ENCODE results near the gene TTF2. TPM values are rescaled to one million over a fixed set of nuclear protein-coding genes. Genes with fewer than 3 reads are reported as not detected.
"Not testable (repeated sequence)": the region's sequence is repeated elsewhere in the genome, so short reads cannot be mapped to it uniquely, and the experiment has no call there.

Gene TTF2
- total and polyA plus RNA-seq, 5 experiments from 2014 or later, result 10.8 to 31.0 (median 13.4) TPM

GRCh38 chr1:117117697-117118096 lies 57.6 kb downstream of the TTF2 start:
- H3K4me1 Mint-ChIP-seq, result peaks cover 3 to 12% (median 4%) of the 10 kb centered on the region in 4 donors
- ATAC-seq (no peak), DNase-seq (no peak)
- H3K27ac Mint-ChIP-seq, result peak overlapping the region in 1 of 10 donors; percentile 24
- H3K36me3 Mint-ChIP-seq, result no peaks in the 10 kb centered on the region
- no peak overlapping the region for H3K4me3 Mint-ChIP-seq
- POLR2A ChIA-PET, result no interaction called here
- no peaks in the 10 kb centered on the region for H3K9me3 Mint-ChIP-seq
- peaks cover 3 to 20% (median 12%) of the 10 kb centered on the region in 5 donors for H3K27me3 Mint-ChIP-seq

DNA sequence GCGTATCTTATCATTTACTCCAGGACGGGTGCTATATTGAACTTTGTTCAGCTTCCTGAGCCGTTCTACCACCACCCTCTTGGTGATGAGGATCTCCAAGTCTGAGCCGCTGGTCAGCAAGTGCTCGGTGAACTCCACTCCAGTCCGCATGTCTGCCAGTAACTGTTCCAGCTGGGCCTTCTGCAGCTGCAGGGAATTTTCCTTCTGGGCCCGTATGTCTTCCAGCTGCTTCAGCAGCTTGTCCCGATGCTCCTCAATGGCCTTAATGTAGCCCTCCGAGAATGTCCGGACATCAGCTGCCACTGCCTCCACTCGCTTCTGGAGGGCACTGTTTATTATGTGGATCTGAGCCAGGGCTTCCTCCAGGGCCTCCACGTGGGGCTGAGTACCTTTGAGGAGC lies 58.0 kb downstream of the TTF2 start:
- no peak for ATAC-seq

GRCh38 chr1:117119144-117119543 lies 59.0 kb downstream of the TTF2 start:
- H3K27ac Mint-ChIP-seq, H3K36me3 Mint-ChIP-seq, DNase-seq, H3K4me3 Mint-ChIP-seq, H3K9me3 Mint-ChIP-seq, ATAC-seq: not testable (repeated sequence)
- POLR2A ChIA-PET, result interaction anchor here (0.6 kb wide), 1 partner anchor 418 kb away, joined by 3 read pairs; no protein-coding TSS in a partner anchor
- Mint-ChIP-seq H3K4me1 (peaks cover 4 to 13% (median 7%) of the 10 kb centered on the region in 4 donors), H3K27me3 (peaks cover 4 to 20% (median 16%) of the 10 kb centered on the region in 5 donors)

More for the DNA sequence above, 58.0 kb downstream of the TTF2 start:
- no peaks in the 10 kb centered on the region for H3K9me3 Mint-ChIP-seq
- peaks cover 4 to 20% (median 14%) of the 10 kb centered on the region in 5 donors for H3K27me3 Mint-ChIP-seq
- H3K4me1 Mint-ChIP-seq, result peaks cover 4 to 13% (median 6%) of the 10 kb centered on the region in 4 donors
- H3K27ac Mint-ChIP-seq, result no peak overlapping the region
- DNase-seq, result no peak
- POLR2A ChIA-PET, result no interaction called here
- no peak overlapping the region for H3K4me3 Mint-ChIP-seq
- no peaks in the 10 kb centered on the region for H3K36me3 Mint-ChIP-seq

DNA sequence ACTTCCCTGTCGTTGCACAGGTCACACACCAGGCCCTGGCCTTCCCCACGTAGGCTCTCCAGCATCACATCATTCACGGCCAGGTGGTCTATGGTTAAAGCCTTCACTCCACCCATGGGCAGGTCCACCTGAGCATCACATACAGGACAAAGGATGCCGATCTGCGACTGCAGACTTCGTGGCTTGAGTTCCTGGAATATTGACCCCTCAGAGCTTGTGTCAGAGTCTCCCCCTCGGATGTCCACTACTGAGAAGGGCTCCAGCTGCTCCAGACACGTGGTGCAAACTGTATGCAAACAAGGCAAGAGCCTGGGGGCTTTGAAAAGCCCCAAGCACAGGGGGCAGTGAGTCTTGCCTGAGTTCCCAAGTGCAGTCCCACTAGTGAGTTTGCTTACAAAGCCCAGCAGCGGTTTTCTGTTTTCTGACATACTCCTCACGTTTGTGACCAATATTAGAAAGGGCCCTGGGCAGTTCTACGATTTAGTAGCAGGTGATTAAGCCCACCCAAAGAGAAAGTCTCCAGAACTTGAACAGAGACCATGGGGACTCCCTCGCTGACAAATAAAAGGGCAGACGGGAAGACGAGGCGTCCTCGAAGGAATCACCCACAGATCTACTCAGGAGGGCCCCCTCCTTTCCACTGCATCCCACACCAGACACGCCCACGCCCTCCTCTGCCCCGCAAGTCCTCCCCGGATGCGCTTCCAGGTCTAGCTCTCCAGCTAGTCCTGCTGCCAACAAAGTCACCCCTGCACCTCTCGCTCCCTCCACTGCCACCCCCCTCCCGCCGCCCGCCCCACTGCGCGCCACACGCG lies 60.9 kb downstream of the TTF2 start:
- ATAC-seq (no peak), DNase-seq (peak in 2 of 10 donors; percentile 7 to 10)
- Mint-ChIP-seq H3K4me1 (peaks cover 4 to 8% (median 7%) of the 10 kb centered on the region in 4 donors), H3K27ac (peak overlapping the region in 4 of 10 donors; percentile 8 to 61 (median 31)), H3K27me3 (peaks cover 4 to 20% (median 16%) of the 10 kb centered on the region in 5 donors), H3K9me3 (no peaks in the 10 kb centered on the region), H3K4me3 (peak overlapping the region; percentile 77 to 88 (median 84)), H3K36me3 (no peaks in the 10 kb centered on the region)
- POLR2A ChIA-PET, result no interaction called here

DNA sequence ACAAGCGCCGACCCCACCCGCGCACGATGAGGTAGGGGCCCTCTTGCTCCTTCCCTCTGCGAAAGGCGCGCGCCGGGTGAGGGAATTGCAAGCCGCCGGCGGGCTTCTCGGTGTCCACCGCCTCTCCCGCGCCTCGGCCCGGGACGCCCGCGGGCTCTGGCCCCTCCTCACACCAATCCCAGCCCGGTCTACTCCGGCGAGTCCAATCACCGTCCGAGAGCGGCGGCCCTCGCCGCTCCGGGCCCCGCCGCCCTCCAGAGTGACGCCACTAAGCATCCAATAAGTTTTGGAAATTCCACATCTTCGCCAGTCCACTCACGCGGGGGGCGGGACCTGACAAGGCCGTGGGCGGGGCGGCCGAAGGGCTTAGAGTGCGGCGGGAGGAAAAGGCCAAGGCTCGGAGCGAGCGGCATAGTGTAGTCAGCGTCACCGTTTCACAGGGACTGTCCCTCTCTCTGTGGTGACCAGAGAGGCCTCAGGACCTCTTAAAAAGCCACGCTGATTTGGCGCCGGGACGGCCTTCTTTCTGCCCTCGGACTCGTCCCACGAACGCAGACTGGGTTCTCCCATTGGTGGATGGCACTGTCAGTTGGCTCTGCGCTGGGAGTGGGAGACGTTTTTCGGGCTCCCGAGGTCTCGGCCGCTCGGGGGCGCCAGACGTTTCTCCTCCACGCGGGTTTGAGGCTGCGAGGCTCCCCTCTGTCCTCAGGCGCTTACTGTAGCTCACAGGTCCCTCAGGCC lies 61.6 kb downstream of the TTF2 start, which contains the start of gene TRIM45:
TRIM45 (minus strand) TSS at position 161 of the 741 bp plus-strand sequence. CDS start 548 bp downstream, outside the sequence.
- ATAC-seq (peak; percentile 89 to 90), DNase-seq (peak; percentile 61 to 85 (median 73))
- POLR2A ChIA-PET, result interaction anchor here (0.7 to 0.8 kb wide), 2 partner anchors 245 to 552 kb away, joined by 3 to 4 read pairs; partner anchors contain the start of gene MAN1A2
- Mint-ChIP-seq H3K36me3 (no peaks in the 10 kb centered on the region), H3K27me3 (peaks cover 5 to 19% (median 14%) of the 10 kb centered on the region in 5 donors), H3K4me1 (peaks cover 3 to 8% (median 7%) of the 10 kb centered on the region in 4 donors), H3K4me3 (peak within 1 kb of the TSS; percentile 77 to 90 (median 86)), H3K9me3 (no peaks in the 10 kb centered on the region), H3K27ac (peak within 1 kb of the TSS in 8 of 10 donors; percentile 8 to 62 (median 46))

DNA sequence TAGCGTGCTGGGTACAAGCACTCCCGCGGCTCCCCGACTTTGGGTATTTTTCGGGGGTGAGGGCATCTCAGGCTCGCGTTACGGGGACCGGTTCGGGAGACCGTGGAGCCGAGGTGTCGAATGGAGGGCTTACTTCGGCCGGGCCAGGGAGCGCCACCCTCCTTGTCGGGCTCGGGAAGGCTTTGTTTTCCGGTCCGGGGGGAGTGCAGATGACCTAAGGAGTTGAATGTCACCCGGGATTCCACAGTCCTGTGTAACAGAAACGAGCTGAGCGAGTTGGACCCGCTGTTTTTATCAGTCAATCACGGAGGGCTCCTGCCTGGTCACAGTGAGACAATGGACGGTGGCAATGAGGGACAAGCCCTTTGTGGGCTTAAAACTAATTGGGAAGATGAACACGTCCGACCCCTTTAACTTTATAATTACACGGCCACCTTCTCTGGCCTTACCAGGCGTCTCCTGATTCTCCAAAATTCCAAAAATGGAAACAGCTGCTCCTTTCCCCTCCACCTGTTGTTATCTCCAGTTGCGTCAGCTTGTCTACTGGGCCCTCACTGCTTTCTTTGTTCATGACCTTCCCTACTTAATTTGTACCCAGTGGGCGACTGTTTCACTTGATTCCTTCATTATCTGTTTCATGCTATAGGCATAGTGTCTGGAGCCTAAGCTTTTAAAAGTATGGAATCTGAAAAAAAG lies 62.4 kb downstream of the TTF2 start:
- peaks cover 2 to 8% (median 7%) of the 10 kb centered on the region in 4 donors for H3K4me1 Mint-ChIP-seq
- no peak for DNase-seq
- POLR2A ChIA-PET, result interaction anchor here (0.6 to 0.8 kb wide), 3 partner anchors 245 to 649 kb away, joined by 3 to 8 read pairs (median 4); partner anchors contain the start of gene MAN1A2
- H3K4me3 Mint-ChIP-seq, result peak overlapping the region; percentile 77 to 90 (median 86)
- ATAC-seq, result no peak
- H3K27ac Mint-ChIP-seq, result peak overlapping the region in 2 of 10 donors; percentile 18 to 62
- H3K9me3 Mint-ChIP-seq, result no peaks in the 10 kb centered on the region
- no peaks in the 10 kb centered on the region for H3K36me3 Mint-ChIP-seq
- H3K27me3 Mint-ChIP-seq, result peaks cover 5 to 24% (median 9%) of the 10 kb centered on the region in 5 donors

DNA sequence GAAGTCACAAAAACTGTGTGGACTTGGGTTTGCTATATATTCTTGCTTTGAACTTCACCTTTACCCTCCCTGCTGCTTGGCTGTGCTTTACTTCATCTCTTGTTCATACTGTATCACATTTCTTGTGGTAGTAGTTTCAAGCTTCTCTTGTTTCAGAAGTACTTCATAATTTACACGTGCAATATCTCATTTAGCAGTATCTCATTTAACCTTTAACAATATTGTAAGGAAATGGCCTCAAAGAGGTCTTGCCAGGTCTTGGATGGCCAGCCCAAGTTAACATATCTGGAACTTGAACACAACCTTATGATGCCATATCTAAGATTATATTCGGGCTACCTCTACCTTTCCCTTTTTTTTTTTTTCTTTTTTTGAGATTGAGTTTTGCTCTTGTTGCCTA lies 63.1 kb downstream of the TTF2 start:
- POLR2A ChIA-PET, result interaction anchor here (0.6 kb wide), 1 partner anchor 650 kb away, joined by 8 read pairs; no protein-coding TSS in a partner anchor
- ATAC-seq (no peak), DNase-seq (no peak)
- H3K4me1 Mint-ChIP-seq, result peaks cover 2 to 8% (median 7%) of the 10 kb centered on the region in 4 donors
- H3K27me3 Mint-ChIP-seq, result peaks cover under 1 to 26% (median 6%) of the 10 kb centered on the region in 5 donors
- no peak overlapping the region for H3K27ac Mint-ChIP-seq
- no peaks in the 10 kb centered on the region for H3K9me3 Mint-ChIP-seq
- peak overlapping the region in 8 of 10 donors; percentile 5 to 77 (median 21) for H3K4me3 Mint-ChIP-seq
- H3K36me3 Mint-ChIP-seq, result no peaks in the 10 kb centered on the region

GRCh38 chr1:117124661-117125060 lies 64.5 kb downstream of the TTF2 start:
- H3K4me1 Mint-ChIP-seq, result peaks cover 2 to 10% (median 8%) of the 10 kb centered on the region in 4 donors
- no peaks in the 10 kb centered on the region for H3K36me3 Mint-ChIP-seq
- POLR2A ChIA-PET, result no interaction called here
- H3K27me3 Mint-ChIP-seq, result peaks cover 0 to 23% (median 6%) of the 10 kb centered on the region in 5 donors
- DNase-seq (no peak), ATAC-seq (no peak)
- H3K27ac Mint-ChIP-seq, result no peak overlapping the region
- no peak overlapping the region for H3K4me3 Mint-ChIP-seq
- no peaks in the 10 kb centered on the region for H3K9me3 Mint-ChIP-seq

DNA sequence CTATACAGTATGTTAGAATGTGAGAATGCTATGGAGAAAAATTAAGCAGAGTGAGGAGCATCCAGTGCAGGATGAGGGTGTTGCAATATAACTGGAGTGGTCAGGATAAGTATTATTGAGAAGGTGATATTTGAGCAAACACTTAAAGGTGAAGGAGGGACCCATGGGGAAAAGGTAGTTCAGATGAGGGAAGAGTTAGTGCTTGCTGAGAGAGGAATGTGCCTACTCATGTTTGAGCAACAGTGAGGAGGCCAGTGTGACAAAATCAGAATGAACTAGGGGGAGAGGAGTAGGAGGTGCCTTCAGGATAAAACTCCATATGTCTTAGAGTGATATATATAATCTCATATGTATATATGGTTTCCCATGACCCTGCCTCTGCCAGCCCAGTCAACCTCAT lies 67.7 kb downstream of the TTF2 start:
- no peaks in the 10 kb centered on the region for H3K36me3 Mint-ChIP-seq
- no peak overlapping the region for H3K4me3 Mint-ChIP-seq
- peaks cover 0 to 5% (median 2%) of the 10 kb centered on the region in 4 donors for H3K4me1 Mint-ChIP-seq
- no peak for DNase-seq
- no peaks in the 10 kb centered on the region for H3K9me3 Mint-ChIP-seq
- H3K27me3 Mint-ChIP-seq, result peaks cover 0 to 18% (median 4%) of the 10 kb centered on the region in 5 donors
- no peak overlapping the region for H3K27ac Mint-ChIP-seq
- ATAC-seq, result no peak
- POLR2A ChIA-PET, result interaction anchor here (0.6 kb wide), 1 partner anchor 549 kb away, joined by 3 read pairs; no protein-coding TSS in a partner anchor

DNA sequence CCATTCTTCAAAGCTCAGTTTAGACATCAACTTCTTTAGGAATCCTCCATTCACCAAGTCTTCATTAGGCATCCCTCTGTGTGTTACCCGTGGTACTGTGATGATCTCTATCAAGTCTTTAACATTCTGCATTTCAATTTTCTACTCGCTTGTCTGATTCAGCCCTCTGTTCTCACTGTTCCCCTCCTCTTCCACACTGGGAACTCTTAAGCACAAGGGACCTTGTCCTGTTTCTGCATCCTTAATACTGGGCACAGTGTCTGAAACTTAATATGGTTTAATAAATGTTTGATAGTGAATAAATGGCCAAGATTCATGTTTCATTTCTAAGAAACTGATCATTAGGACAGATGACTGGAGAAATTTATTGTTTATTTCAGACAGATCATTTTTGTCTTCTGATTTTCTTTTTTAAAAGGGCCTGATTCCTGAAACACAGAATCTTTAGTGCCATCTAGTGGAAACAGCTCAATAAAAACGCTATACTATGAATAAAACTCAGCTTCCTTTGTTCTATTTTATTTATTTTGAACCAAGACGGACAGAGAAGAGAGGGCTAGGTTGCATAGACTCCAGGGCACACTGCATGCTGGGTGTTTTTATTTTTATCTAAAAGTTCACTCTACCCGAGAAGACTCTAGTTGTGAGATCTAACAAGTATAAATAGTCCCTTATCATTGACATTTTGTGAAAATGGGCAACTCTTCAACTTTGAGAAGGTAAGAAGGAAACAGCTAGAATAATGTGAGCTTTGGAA lies 68.4 kb downstream of the TTF2 start:
- ATAC-seq (peak; percentile 28 to 67), DNase-seq (peak in 3 of 10 donors; percentile 32 to 36 (median 36))
- Mint-ChIP-seq H3K4me1 (peaks cover 0 to 3% (median 1%) of the 10 kb centered on the region in 4 donors), H3K27me3 (peaks cover 0 to 14% (median 7%) of the 10 kb centered on the region in 5 donors), H3K27ac (no peak overlapping the region), H3K36me3 (no peaks in the 10 kb centered on the region), H3K4me3 (no peak overlapping the region), H3K9me3 (no peaks in the 10 kb centered on the region)
- POLR2A ChIA-PET, result interaction anchor here (0.7 to 1.3 kb wide), 2 partner anchors 68 to 559 kb away, joined by 3 to 6 read pairs; partner anchors contain the start of gene TTF2

DNA sequence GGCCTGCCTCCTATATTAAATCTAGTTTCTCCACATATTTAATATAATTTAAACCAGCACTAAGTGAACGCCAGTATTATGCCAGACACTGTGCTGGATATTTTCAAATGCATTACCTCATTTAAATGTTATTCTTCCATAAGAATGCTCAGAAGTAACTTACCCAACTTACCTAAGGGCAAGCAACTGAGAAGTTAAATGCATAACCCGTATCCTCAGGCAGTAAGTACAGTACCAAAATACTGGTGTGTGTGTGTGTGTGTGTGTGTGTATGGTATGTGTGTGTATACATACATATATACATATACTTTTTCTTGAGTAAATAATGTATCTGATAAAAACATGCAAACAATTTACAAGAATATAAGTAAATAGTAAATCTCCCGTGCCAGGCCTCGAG lies 70.4 kb downstream of the TTF2 start:
- Mint-ChIP-seq H3K4me3 (no peak overlapping the region), H3K4me1 (peaks cover 0 to 3% (median 1%) of the 10 kb centered on the region in 4 donors), H3K27ac (no peak overlapping the region), H3K27me3 (peaks cover 4 to 21% (median 11%) of the 10 kb centered on the region in 5 donors), H3K36me3 (no peaks in the 10 kb centered on the region), H3K9me3 (no peaks in the 10 kb centered on the region)
- POLR2A ChIA-PET, result no interaction called here
- no peak for ATAC-seq
- DNase-seq, result no peak
